NCI-H82 (cell line): ENCODE measurements around the gene SALL1.

ENCODE experiments used
- DNase-seq: peaks from one replicate; lab custom pipeline; 2025; lab: John Stamatoyannopoulos, UW

SALL1 gene

DNA sequence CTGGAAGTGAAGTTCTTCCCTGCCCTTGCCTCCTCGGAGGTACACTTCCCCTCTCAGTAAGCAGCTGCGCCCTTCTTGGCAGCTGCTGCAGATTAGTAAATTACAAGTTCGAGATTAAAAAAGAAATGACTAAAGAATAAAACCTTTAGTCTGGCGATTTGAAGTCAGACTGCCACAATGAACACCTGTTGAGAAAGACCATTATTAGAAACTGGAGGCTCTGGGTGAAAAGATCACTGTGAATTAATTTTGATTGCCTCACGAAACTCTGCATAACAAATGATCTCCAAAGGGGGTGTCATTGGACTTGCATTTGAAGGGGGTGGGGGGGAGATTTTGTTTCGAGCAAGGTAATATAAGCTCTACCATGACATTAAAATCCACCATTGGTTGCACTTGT is 39.3 kb downstream of the SALL1 start:
- DNase-seq: peak; percentile 52

DNA sequence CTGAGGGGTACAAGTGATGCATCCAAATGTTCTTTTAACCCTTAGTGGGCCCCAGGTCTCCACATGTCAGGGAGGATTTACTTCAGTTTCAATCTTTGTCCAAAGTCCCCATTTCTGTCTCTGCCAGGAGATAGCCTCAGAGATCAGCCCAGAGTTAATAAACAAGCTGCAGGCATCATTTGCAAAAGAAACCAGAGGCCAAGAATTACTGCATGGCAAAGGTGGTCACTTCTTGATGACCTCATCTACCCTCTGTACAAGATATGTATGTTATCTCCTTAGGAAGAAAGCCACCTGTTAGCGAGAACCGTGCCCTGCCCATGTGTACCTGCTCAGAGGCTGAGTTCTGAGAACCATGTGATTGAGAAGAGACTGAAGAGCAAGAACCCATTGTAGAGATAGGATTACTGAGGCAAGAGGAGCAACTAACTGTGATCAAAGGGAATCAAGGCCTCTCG is 40.3 kb downstream of the SALL1 start:
- no peak for DNase-seq

DNA sequence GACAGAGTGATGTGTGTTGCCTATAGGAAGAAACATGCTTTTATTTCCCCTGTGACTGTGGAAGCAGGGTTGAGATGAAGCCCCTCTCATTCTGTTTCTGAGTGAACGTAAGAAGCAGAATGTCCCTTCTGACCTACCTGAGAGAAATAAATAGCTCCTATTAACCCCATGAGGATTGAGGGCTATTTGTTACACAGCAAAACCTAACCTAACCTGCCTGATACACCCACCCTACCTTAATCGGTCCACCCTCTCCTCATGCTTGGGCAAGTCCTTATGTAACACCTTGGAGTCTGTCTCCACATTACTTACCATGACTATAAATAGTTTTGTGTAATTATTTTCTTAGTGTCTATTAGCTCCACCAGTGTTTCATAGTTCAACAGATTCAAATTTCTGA is 41.9 kb downstream of the SALL1 start:
- DNase-seq: no peak

DNA sequence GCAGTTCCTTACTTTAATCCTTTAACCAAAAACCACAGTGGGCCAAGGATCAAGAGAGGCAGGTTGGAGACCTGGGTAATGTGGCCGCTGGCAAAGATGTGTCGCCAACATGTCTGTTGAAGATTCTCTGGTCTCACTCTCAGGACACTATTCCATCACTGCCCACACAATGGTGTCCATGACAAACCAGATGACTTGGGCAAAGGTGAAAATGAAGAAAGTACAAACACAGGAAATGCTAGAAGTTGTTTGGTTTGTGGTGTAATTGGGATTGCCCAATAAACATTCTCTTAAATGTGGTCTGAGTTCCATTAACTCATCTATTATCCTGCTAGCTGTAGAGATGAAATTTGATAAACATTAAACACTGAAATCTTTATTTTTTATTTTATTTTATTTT is 43.3 kb downstream of the SALL1 start:
- DNase-seq: no peak

DNA sequence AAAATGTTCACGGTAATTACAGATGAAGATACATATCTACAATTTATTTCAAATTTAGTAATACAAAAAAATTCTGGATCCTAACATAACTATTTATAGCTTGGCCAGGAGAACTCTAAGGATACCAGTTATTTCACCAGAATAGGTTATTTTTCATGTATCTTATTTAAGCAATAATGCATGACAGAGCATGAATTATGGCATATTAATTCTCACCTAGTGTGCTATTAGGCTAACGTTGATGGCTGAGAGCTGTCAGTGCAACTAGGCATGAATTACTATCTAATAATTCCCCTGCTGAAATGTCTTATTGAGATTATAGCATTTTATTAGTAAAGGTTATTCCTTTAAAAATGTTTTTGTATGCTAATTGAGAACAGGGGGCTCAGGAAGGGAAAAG is 44.5 kb downstream of the SALL1 start:
- DNase-seq: no peak

DNA sequence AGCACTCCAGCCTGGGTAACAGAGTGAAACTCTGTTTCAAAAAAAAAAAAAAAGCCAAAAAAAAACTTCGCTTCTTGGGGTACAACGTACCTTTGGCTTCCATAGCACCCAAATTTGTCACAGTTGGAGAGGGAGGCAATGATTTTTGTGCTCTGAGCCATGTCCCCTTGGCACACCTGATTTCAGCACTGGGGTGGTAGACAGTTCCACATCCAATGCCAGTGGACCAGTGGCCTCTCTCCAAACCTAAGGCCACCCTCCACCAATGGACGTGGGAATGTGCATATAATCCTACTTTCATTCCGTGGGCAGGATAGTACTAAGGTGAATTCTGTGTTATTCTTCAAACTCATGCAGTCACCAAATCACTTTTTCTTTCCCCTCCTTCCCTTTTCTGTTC is 47.5 kb downstream of the SALL1 start:
- DNase-seq: no peak

DNA sequence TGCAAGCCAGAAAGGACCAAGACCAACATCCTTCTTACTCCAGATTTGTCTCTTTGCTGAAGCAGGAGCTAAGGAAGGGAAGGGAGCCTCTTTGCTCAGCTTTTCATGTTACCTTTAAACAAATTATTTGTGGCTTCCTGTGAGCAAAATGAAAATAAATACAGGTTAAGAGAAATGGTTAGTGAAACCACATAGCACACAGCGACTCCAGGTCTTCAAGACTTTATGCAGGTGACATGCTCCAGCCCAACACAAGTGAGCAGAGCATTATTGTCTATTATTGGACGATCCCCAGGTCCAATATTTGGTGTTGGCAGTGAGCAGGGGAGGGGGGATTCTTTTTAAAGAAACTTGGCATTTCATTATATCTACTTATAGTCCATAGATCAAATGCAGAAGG is 53.3 kb downstream of the SALL1 start:
- no peak for DNase-seq

DNA sequence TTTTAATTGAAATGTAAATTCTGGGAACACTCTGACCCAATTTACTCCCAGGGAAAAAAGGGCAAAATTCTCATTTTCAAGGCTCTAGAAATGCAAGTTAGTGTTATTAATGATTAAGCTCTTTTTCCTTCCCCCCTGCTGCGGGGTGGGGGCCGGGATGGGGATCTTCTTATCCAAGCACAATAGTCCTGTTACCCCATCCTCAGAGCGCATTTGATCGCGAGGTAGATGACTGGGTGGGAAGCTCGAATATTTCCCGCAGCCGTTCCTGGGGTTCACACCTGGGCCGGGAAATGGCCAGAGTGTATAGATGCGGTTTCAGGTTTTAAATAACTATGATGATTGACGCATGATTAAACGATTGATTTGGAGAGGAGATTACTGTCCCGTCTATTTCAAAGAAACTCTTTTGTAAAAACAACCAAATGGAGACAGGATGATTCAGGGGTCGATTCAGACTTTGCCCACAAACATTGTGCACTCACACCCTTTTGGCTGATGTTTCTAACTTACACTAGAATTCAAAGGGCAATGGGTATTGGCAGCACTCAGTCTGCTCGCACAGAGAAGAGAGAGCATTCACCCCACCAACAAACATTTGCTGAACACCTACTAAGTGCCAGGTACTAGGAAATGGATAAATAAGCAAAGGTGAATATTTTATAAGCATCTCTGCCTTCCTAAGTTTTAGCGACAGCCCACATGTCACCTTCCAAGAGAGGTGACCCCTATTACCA is 55.0 kb downstream of the SALL1 start:
- DNase-seq: no peak

DNA sequence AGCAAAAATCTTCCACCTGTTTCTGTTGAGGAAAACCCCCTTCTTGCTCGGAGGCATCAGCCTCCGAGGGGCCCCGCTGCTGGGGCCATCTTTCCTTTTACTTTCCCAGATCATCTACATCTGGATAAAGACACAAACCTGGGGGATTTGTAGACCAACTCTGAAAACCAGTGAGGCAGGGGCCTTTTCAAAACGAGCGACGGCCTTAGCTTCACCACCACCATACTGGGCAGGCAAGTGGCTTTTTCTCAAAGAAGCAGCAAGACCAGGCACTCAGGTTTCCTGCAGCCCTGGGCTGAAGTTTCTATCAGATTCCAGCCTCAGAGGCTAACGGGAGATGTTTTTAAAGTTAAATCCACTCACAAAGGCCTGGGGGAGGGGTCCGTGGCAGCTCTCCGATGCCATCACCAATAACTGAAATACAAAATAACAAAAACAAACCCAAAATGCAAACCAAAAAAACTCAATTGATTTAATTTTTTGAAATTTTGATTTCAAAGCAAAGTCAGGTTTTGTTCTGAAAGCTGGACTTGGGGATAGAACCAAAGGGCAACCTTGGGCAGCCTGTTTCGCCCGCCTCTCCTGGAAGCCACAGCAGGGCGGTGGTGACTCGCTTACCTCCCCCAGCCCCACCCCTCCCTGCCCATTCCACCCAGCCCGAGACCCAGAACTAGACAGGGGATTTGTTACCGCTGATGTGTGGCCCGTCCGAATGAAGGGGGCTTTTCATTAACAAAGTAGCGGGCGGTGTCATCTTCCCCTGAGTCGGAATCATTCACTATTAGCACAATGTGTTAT is 55.8 kb downstream of the SALL1 start:
- DNase-seq: no peak

DNA sequence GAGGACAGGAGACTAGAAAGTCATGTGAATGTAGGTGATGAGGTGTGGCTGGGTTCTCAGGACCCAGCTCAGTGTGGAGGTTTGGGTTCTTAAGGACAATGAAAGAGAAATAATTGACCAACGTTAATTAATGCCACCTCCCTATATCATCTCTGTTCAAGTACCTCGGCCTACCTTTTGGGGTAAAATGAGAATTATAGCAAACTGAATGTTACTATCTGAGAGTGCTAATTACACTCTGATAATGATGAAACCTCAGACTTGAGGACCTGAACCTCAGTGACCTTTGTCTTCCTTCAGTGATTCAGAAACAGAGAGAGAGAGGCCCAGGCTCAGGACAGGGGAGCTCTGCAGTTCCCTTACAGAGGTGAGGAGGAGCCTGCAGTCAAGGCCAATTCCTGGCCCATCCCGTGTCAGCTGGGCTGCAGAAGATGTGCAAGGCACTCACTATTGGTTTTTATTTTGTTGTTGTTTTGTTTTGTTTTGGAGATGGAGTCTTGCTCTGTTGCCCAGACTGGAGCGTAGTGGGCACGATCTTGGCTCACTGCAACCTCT is 57.3 kb downstream of the SALL1 start:
- DNase-seq: no peak
